Heart left ventricle (tissue), 13 donors: Measurements from ENCODE around the gene MEGF9.

Source experiments
- POLR2A ChIP-seq, 2 donors: fragments of 450-650 bp; IDR thresholded peaks; one replicate each; pipeline ENCODE4 v1.6.1; 2017; ENCODE audit warnings: antibody characterized with exemption in 2 of 2, mild to moderate bottlenecking in 2 of 2, moderate library complexity in 2 of 2
- TF ChIP-seq, protein P1 (sequence below), 12 donors: fragments of 200-600 bp; sonication (generic) in 4 of 12; IDR thresholded peaks; one replicate each; pipeline versions ENCODE4 v1.5.0 to v1.8.0; 2018 to 2022; ENCODE audit warnings: antibody characterized with exemption in 12 of 12, mild to moderate bottlenecking in 5 of 12
- donor health status: ischemic (EF 13 %, LVEDD 7.1; RV severe dilation, severe dysfunction).
- donor health status: DM: no; HTN: yes; CAD: no.
- donor health status: DM: no; HTN: no; CAD: no.
- donor health status: ischemic (EF 25% LVEDD 6.9; RV normal size, moderate dysfunction).
- donor health status: ischemic (EF 25% LVEDD 5.7; RV mildly dilated, moderate dysfunction).
- donor health status: ischemic (EF 35%, LVEDD 5.7; RV mildly dilated, moderate dysfunction).
- donor health status: nonischemic (EF 11% LVEDD 7.7; RV severe dilation, severe dysfunction).
- donor health status: DM: yes; HTN: yes; CAD: no.
- donor health status: PGD.
- donor health status: ischemic (EF 29% LVEDD 5.4; RV normal size, mild dysfunction).
- donor health status: nonischemic (EF 23%, LVEDD 6.1; RV moderate dilation, normal function).

DNA sequence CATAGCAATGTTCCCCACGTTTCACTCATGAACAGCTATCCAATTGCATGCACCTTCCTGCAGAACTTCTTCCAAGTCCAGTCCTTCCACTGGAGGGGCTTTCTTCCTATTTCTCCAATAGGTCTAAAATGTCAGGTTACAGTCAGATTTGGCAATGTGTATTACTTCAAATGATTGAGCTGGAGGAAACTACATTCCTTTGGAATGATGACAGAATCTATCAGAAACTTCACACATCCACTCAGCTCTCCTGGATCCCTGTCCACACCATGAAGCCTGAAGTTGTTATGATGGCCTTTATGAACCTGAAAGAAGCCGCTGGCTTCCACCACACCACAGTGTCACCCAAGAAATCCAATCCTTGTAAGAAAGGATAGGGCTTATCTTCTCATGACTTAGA is 46.7 kb upstream of the MEGF9 start:
- TF ChIP-seq, protein P1, sequence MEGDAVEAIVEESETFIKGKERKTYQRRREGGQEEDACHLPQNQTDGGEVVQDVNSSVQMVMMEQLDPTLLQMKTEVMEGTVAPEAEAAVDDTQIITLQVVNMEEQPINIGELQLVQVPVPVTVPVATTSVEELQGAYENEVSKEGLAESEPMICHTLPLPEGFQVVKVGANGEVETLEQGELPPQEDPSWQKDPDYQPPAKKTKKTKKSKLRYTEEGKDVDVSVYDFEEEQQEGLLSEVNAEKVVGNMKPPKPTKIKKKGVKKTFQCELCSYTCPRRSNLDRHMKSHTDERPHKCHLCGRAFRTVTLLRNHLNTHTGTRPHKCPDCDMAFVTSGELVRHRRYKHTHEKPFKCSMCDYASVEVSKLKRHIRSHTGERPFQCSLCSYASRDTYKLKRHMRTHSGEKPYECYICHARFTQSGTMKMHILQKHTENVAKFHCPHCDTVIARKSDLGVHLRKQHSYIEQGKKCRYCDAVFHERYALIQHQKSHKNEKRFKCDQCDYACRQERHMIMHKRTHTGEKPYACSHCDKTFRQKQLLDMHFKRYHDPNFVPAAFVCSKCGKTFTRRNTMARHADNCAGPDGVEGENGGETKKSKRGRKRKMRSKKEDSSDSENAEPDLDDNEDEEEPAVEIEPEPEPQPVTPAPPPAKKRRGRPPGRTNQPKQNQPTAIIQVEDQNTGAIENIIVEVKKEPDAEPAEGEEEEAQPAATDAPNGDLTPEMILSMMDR (IDR thresholded peaks at IDR 0.05) = no peak
- TF ChIP-seq POLR2A (IDR thresholded peaks at IDR 0.05) = no peak
